Epithelial cell of prostate (primary cell): ENCODE results near the gene RFTN2.
"Not testable (repeated sequence)": the region's sequence is repeated elsewhere in the genome, so short reads cannot be mapped to it uniquely, and the experiment has no call there.

ENCODE experiments used
- DNase-seq: peaks from one replicate; pipeline ENCODE4 v3.0.0-alpha.2; 2011; ENCODE audit warnings: low read depth, low spot score
- H3K27ac ChIP-seq: fragments of 450-650 bp; 2 replicates; pipeline ENCODE4 v1.5.1; 2017; ENCODE audit warnings: mild to moderate bottlenecking

RFTN2 gene

DNA sequence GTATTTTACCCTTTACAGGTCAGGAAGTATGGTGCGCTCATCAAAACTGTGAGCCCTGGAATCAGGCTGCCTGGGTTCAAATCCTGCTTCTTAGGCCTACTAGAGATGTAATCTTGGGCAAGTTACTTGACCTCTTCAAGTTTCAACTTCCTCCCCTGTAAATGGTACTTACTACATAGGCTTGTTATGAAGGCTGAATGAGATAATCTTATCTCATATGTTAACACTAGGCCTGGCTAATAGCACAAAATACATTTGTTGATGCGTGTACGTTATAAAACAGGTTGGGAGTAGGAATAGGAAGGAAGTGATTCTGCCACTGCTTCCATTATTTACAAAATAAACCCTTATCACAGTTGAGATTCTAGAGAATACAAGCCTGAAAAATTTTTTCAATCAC, 1.7 kb upstream of the RFTN2 start:
- DNase-seq = no peak
- H3K27ac ChIP-seq = no peak overlapping the region

DNA sequence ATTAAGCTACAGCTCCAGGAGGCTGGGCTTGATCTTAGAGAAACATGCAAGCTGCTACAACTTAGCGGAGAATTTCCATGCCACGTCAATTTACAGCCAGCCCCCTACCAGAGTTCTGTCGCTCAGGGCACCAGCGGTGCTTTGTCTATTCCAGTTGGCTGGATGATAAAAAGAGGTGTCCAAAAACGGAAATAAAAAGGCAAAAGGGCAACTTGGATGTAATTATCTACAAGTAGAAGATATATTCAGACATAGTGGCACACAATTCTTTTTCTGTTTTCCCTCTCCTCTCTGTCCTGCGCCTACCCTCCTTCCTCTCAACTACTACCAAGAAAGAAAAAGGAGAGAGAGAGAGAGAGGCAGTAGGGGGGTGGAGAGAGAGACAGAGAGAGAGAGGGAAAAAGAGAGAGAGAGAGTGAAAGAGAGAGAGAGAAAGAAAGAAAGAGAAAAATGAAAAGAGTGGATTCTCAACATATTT, 363 bp upstream of the RFTN2 start:
- DNase-seq = no peak
- H3K27ac ChIP-seq = no peak overlapping the region

DNA sequence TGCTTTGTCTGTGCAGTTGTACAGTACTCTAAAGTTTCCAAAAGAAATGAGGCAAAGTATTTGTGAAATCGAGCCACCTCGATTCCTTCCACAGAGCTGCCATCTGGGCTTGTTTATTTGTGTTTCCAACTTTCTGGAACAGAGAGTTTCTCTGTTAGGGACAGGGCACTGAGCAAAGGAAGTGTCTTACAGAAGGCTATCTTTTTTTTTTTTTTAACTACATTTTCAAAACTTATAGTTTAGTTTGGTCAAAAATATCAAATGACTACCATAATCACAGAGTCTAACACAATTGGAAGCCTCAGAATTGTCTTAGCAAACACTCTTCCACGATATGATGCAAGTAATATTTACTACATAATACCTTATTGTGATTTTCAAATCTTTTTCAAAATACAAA, 796 bp downstream of the RFTN2 start:
- DNase-seq = no peak

GRCh38 chr2:197674060-197674459, 1.3 kb downstream of the RFTN2 start:
- H3K27ac ChIP-seq = no peak overlapping the region
- DNase-seq = no peak

More for the DNA sequence above, 796 bp downstream of the RFTN2 start:
- H3K27ac ChIP-seq = no peak overlapping the region

DNA sequence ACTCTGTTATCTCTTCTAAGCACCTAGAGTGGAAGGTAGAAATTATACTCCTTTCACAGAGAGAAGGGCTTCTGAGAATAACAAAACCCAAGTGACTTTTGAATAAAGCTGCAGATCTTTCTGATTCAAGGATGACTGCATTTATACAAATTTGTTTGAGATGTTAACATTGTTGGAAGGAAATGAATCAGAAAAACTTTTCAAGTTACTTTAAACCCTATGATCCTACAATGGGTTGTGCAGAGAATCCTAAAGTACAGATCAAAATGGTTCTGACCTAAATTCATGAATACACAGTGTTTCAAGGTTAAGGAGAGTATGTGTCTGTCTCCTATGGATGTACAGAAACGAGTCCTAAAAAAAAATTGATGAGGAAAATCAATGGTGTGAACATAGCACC, 1.8 kb downstream of the RFTN2 start:
- no peak overlapping the region for H3K27ac ChIP-seq

DNA sequence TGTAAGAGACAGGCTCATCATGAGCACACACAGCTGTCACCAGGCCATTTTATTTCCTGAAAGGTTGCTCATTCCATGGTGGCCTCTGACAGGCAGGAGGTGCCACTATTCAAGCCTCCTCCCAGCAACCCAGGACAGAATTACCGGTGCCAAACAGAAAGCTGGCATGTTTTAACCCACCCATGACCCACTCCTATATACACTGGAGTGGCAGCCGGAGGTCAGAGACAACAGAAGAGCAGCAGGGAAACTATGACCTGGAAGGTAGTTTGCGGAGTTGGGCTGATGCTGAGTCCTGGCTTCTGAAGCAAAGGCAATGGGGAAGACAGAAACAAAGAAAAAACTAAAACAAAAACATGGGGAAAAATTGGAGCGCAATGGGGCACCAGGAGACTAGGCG, 2.3 kb downstream of the RFTN2 start:
- no peak for DNase-seq
- no peak overlapping the region for H3K27ac ChIP-seq

More for the DNA sequence above, 1.8 kb downstream of the RFTN2 start:
- DNase-seq = no peak

- H3K27ac ChIP-seq = no peak overlapping the region
- DNase-seq = no peak
These were observed 3.0 kb downstream of the RFTN2 start for GRCh38 chr2:197672371-197672893.

DNA sequence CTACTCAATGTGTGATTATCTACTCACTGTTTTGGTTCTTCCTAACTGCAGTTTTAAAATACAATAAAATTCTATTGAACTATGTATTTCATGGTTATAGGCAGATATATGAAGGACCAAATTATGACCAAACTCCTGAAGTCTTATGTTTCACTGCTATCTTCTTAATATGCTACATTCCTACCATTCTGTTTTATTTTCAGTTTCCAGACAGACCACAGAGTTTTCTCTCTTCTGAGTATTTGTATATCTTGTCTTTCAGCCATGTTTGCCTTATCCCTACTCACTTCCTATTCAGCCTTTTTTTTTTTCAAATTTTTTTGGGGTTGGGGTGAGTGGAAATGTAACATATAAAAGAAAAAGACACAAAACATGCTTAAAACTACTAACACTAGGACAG, 6.3 kb downstream of the RFTN2 start:
- no peak for DNase-seq
- no peak overlapping the region for H3K27ac ChIP-seq

DNA sequence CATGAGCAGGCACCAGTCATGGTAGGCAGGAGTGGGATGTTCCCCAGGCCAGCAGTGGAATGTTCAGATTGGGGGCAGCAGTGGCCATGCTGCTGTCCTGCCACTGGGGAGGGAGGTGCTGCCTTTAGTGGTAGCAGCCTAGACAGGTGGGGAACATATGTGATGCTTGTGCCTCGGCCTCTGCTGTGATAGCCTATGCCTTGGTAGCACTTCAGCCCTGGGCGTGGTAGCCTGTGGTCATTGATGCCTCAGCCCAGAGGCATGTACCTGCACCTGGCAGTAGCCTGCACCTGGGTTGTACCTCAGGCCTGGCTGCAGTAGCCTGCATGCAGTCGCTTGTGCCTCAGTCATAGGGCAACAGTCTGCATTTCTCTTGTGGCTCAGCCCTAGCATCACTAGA, 7.1 kb downstream of the RFTN2 start:
- no peak for DNase-seq
- H3K27ac ChIP-seq = no peak overlapping the region

DNA sequence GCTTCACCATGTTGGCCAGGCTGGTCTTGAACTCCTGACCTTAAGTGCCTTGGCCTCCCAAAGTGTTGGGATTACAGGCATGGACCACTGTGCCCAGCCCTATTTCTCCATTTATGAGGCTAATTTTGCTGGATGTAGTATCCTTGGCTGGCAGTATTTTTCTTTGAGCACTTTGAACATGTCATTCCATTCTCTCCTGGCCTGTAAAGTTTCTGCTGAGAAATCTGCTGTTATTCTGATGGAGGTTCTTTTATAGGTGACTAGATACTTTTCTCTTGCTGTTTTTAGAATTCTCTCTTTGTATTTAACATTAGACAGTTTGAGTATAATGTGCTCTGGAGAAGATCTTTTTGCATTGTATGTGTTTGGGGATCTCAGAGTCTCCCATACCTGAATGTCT, 9.1 kb downstream of the RFTN2 start:
- no peak for DNase-seq

GRCh38 chr2:197661626-197662025, 13.8 kb downstream of the RFTN2 start:
- no peak for DNase-seq

More for the DNA sequence above, 9.1 kb downstream of the RFTN2 start:
- no peak overlapping the region for H3K27ac ChIP-seq

GRCh38 chr2:197657562-197657961, 17.8 kb downstream of the RFTN2 start:
- H3K27ac ChIP-seq = no peak overlapping the region
- no peak for DNase-seq

More at GRCh38 chr2:197661626-197662025, 13.8 kb downstream of the RFTN2 start:
- H3K27ac ChIP-seq = no peak overlapping the region

- DNase-seq = no peak
- no peak overlapping the region for H3K27ac ChIP-seq
These were observed 27.3 kb downstream of the RFTN2 start for GRCh38 chr2:197647961-197648690.

- no peak overlapping the region for H3K27ac ChIP-seq
- no peak for DNase-seq
These were observed 33.7 kb downstream of the RFTN2 start for GRCh38 chr2:197641666-197642065.

GRCh38 chr2:197640571-197641122, 34.7 kb downstream of the RFTN2 start:
- not testable (repeated sequence) for H3K27ac ChIP-seq, DNase-seq

DNA sequence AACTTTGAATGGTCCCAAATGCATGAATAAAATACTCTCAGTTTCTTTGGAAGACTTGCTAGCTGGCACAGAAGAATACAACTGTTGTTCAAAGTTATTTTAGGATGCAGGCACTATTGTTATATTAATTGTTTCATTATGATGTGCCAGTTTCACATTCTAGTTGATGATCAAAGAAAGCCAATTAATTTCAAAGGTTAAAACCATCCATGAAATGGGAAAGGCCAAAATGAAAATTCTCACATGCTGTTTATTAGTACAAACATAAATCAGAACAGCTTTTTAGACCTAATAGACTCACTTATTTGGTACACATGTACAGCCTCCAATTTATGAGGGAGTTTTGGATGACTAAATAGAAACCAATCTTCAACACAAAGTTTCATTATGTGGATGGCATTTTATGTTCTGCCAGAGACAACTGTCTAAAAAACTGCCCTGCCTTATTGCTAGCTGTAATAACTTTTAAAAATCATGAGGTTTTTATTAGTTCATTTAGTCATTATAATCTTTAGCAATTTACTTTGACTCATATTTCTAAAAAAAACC, 42.2 kb downstream of the RFTN2 start:
- H3K27ac ChIP-seq = no peak overlapping the region
- no peak for DNase-seq

DNA sequence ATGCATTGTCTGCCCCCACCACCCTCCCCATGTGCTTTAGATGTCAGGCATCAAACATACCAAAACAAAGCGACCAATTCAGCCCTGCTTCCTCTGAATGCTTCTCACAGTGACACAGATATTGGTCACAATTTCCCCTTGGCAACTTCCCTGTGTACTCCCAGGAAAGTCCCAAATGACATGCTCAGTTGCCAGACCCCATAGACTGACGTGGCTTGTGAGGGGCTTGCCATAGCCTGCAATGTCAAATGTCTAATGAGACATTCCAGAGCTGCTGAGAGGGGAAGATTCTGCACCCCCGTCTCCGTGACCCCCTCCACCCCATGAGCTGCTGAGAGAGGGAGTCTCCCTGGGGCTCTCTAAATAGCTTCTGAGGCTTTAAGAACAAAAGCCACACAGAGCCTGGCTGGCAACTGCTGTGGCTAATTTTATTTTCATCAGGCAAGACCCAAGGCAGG, 47.3 kb downstream of the RFTN2 start:
- H3K27ac ChIP-seq = peak overlapping the region; percentile 11
- no peak for DNase-seq

- DNase-seq = no peak
- H3K27ac ChIP-seq = no peak overlapping the region
These were observed 48.3 kb downstream of the RFTN2 start for GRCh38 chr2:197626965-197627625.

DNA sequence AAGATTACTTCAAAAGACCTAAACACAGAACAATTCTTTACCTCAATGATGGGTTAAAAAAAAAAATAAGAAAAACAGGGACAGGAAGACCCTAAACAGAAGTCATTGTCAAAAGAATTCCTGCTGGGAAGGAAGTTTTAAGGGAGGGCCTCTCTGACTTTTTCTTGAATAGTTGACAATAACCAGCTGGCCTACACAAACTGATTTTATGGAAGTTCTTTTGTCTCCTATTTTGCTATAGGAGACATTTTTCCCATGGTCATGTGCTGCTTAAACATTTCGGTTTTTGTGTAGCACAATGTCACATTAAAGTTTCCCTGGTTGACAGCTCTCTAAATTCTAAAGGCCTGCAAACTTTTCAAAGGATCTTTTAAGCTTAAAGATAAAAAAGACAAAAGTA, 55.3 kb downstream of the RFTN2 start:
- H3K27ac ChIP-seq = no peak overlapping the region
- no peak for DNase-seq

DNA sequence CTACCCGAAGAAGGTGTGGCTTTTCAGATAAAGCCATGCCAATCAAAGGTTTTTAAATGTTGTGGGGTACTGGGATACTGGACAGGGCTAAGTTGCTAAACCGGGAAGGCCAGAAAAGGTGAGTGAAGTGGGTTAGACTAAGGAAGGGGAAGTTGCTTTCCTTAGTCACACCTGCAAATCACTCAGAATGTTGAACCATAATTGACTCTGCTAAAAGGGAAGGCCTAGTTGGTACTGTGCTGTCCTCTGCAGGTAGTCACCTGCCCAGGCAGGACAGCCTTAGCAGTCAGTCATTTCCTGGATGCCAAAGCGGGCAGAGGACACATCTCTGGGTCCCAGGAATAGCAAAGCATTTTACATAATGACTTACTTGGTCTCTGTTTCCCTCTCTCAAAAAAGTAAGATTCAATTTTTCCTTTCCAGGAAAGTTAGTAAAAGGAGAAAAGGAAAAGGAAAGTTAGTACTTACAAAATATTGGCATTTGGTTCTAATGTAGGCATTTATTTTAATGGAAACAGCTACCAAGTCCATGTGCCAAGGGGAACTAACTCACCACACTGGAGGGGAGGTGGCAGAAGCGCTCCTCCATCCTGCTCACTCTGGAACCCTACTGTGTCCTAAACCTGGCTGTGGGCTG, 60.3 kb downstream of the RFTN2 start:
- DNase-seq = peak; percentile 77

More for the DNA sequence above, 60.3 kb downstream of the RFTN2 start:
- H3K27ac ChIP-seq = peak overlapping the region; percentile 73
